Measurements from ENCODE around the gene SRF.

- no peak for TF ChIP-seq CTCF (IDR thresholded peaks at IDR 0.05)
- no peak for TF ChIP-seq POLR2AphosphoS5 (IDR thresholded peaks at IDR 0.05)
- TF ChIP-seq POLR2A (IDR thresholded peaks at IDR 0.05): no peak
- no peak for TF ChIP-seq EP300 (IDR thresholded peaks at IDR 0.05; ENCODE audit: low read depth)
Observed at GRCh38 chr6:43173591-43174262, 2.7 kb downstream of the SRF start.
